SJSA1 (cell line): ENCODE data around the gene KIF1B. TPM values are rescaled to one million over a fixed set of nuclear protein-coding genes. Genes with fewer than 3 reads are reported as not detected.
"Not testable (repeated sequence)": the region's sequence is repeated elsewhere in the genome, so short reads cannot be mapped to it uniquely, and the experiment has no call there.

Experiments used
- DNase-seq, 2 experiments: peaks; one replicate each; pipeline ENCODE4 v3.0.0-alpha.2; 2015 to 2020; ENCODE audit warnings: low spot score in 2 of 2, low read depth in 1 of 2
- H3K27ac ChIP-seq: fragments of 250-450 bp; sonication (Bioruptor Pico); 2 replicates; pipeline ENCODE4 v1.5.1; 2020; ENCODE audit warnings: mild to moderate bottlenecking, moderate library complexity
- H3K27me3 ChIP-seq: fragments of 250-450 bp; sonication (Bioruptor Pico); replicated peaks from 2 replicates; pipeline ENCODE4 v1.5.1; 2020; ENCODE audit warnings: mild to moderate bottlenecking, moderate library complexity
- H3K36me3 ChIP-seq: fragments of 250-450 bp; sonication (Bioruptor Pico); 2 replicates; pipeline ENCODE4 v1.5.1; 2020; ENCODE audit warnings: mild to moderate bottlenecking
- H3K4me1 ChIP-seq: fragments of 250-450 bp; sonication (Bioruptor Pico); replicated peaks from 2 replicates; pipeline ENCODE4 v1.6.1; 2021; ENCODE audit warnings: mild to moderate bottlenecking
- H3K4me3 ChIP-seq: fragments of 250-450 bp; sonication (Bioruptor Pico); 2 replicates; pipeline ENCODE4 v1.5.1; 2020; ENCODE audit warnings: mild to moderate bottlenecking
- H3K9me3 ChIP-seq: fragments of 250-450 bp; sonication (Bioruptor Pico); replicated peaks from 2 replicates; pipeline ENCODE4 v1.5.1; 2020; ENCODE audit warnings: mild to moderate bottlenecking
- total RNA-seq: library from RNA; depleted of rRNA; stranded (reverse); fragments of >200 nt; shearing (Covaris generic); gene quantifications from 2 replicates; pipeline ENCODE4 v1.2.3, GENCODE V29; 2014

KIF1B gene
- total RNA-seq, 1 experiment from 2014 or later: 26.8 TPM

DNA sequence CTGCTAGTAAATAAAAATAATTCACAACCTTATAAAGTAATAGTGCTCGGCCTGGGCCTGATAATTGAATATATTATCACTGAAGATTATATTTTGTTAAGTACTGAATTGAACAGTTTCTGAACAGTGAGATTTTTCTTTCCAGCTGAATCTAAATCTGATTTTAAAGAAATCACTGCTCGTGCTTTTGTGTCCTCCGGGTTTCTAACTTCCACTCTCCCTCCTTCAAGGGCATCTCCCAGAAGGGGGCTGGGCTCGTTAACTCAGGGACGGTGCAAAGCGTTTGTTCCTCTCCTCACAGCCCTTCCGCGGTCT is 823 bp upstream of the KIF1B start:
- peak overlapping the region; percentile 92 for H3K27ac ChIP-seq
- H3K4me3 ChIP-seq: peak overlapping the region; percentile 98
- peaks cover 13% of the 10 kb centered on the region for H3K4me1 ChIP-seq
- peaks cover 9% of the 10 kb centered on the region for H3K36me3 ChIP-seq
- H3K27me3 ChIP-seq: no peaks in the 10 kb centered on the region
- no peaks in the 10 kb centered on the region for H3K9me3 ChIP-seq
- no peak for DNase-seq

DNA sequence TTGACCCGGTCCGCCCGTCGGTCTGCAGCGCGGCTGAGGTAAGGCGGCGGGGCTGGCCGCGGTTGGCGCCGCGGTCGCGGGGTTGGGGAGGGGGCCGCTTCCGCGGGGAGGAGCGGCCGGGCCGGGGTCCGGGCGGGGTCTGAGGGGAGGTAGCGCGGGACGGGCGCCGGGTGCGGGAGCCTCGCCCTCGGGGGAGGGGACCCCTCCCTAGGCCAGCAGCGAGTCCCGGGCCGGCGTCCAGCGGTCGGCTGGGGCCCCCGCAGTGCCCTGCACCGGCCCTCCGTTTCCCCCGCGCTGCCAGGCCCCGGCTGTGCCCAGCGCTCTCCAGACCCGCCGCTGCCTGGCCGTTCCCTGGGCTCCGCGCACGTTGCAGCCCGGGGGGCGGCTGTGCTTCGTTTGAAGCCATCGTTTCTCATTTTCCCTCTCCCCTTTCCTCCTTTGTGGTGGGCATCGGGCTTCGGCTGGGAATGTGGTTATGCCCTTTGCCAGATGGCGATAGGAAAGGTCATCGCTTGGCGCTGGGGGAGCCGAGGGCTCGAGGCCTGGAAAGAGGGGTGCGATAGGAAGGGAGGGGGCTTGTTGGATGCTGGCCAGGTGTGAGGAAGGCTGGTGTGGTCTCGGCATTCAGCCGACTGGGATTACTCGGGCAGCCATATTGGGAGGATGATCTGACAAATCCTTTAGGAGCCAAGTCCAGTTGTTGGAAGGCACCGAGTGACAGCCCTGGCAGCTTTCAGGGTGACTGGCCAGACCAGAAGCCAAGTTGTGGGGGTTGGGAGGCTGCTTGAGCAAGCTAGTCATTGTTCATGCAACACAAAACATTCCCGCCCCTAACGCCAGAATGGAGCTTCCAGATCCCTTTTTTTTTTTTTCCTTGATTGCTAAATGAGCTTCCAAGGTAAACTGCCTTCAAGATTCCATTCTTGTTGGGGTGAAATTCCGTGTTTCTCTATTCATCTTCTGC is 753 bp downstream of the KIF1B start:
- peak overlapping the region; percentile 92 for H3K27ac ChIP-seq
- H3K36me3 ChIP-seq: peaks cover 9% of the 10 kb centered on the region
- DNase-seq: peak; percentile 75 to 95
- H3K9me3 ChIP-seq: no peaks in the 10 kb centered on the region
- peak overlapping the region; percentile 98 for H3K4me3 ChIP-seq
- H3K27me3 ChIP-seq: no peaks in the 10 kb centered on the region
- H3K4me1 ChIP-seq: peaks cover 13% of the 10 kb centered on the region

- H3K4me1 ChIP-seq: peaks cover 13% of the 10 kb centered on the region
- H3K27ac ChIP-seq: peak overlapping the region; percentile 92
- peaks cover 9% of the 10 kb centered on the region for H3K36me3 ChIP-seq
- no peaks in the 10 kb centered on the region for H3K27me3 ChIP-seq
- DNase-seq: peak in 1 of 2 experiments; percentile 43
- no peaks in the 10 kb centered on the region for H3K9me3 ChIP-seq
- peak overlapping the region; percentile 98 for H3K4me3 ChIP-seq
These were observed 1.5 kb downstream of the KIF1B start for GRCh38 chr1:10211805-10212410.

DNA sequence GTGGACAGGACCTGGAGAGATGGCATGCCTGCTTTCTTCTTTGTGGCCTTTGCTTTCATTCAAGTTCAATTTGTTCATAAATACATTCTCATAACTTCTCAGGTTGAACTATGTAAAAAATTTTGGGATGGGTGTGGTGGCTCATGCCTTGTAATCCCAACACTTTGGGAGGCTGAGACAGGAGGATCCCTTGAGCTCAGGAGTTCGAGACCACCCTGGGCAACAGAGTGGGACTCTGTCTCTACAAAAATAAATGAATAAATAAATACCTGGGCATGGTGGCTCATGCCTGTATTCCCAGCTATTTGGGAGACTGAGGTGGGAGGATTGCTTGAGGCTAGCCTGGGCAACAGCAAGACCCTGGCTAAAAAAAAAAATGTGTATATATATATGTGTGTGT is 2.1 kb downstream of the KIF1B start:
- DNase-seq: no peak
- Histone ChIP-seq H3K4me1 (peaks cover 14% of the 10 kb centered on the region), H3K27me3 (no peaks in the 10 kb centered on the region), H3K27ac (no peak overlapping the region), H3K36me3 (peaks cover 9% of the 10 kb centered on the region), H3K9me3 (no peaks in the 10 kb centered on the region), H3K4me3 (0 out of 2 replicates have a peak overlapping the region, but pooled peaks have one; percentile 98)

GRCh38 chr1:10213186-10213705 is 2.9 kb downstream of the KIF1B start:
- Histone ChIP-seq H3K27ac (no peak overlapping the region), H3K27me3 (no peaks in the 10 kb centered on the region), H3K4me3 (no peak overlapping the region), H3K36me3 (peaks cover 9% of the 10 kb centered on the region), H3K9me3 (no peaks in the 10 kb centered on the region), H3K4me1 (peaks cover 21% of the 10 kb centered on the region)
- no peak for DNase-seq

- no peak for DNase-seq
- Histone ChIP-seq H3K9me3 (no peaks in the 10 kb centered on the region), H3K27me3 (no peaks in the 10 kb centered on the region), H3K4me1 (peaks cover 21% of the 10 kb centered on the region), H3K4me3 (no peak overlapping the region), H3K36me3 (peaks cover 3% of the 10 kb centered on the region; the same call in 1 of the 2 replicates), H3K27ac (no peak overlapping the region)
These were observed 5.8 kb downstream of the KIF1B start for GRCh38 chr1:10216090-10216749.

GRCh38 chr1:10217748-10218441 is 7.5 kb downstream of the KIF1B start:
- Histone ChIP-seq H3K4me3 (no peak overlapping the region), H3K27me3 (no peaks in the 10 kb centered on the region), H3K36me3 (peaks cover 3% of the 10 kb centered on the region; the same call in 1 of the 2 replicates), H3K27ac (no peak overlapping the region), H3K9me3 (no peaks in the 10 kb centered on the region), H3K4me1 (peaks cover 11% of the 10 kb centered on the region)
- no peak for DNase-seq

DNA sequence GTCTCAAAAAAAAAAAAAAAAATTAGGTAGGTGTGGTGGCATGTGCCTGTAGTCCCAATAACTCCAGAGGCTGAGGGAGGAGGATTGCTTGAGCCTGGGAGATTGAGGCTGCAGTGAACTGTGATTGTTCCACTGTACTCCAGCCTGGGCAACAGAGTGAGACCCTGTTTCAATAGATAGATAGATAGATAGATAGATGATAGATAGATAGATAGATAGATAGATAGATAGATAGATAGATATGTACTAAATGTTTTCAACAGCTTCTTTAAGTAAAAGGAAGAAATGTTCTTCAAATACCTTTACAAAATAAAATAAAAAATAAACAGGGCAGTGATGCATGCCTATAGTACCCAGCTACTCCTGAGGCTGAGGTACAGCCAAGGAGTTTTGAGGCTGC is 9.8 kb downstream of the KIF1B start:
- DNase-seq: no peak
- Histone ChIP-seq H3K36me3 (peaks cover 3% of the 10 kb centered on the region; the same call in 1 of the 2 replicates), H3K27ac (no peak overlapping the region), H3K27me3 (no peaks in the 10 kb centered on the region), H3K4me1 (peaks cover 23% of the 10 kb centered on the region), H3K9me3 (no peaks in the 10 kb centered on the region), H3K4me3 (no peak overlapping the region)

DNA sequence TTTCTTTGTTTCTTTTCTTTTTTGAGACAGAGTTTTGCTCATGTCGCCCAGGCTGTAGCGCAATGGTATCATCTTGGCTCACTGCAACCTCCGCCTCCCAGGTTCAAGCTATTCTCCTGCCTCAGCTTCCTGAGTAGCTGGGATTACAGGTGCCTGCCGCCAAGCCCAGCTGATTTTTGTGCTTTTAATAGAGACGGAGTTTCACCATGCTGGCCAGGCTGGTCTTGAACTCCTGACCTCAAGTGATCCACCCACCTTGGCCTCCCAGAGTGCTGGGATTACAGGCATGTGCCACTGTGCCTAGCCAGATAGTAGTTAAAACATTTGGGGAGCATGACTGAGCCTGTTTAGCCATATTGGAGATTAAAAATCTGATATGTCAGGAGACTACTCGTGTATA is 10.3 kb downstream of the KIF1B start:
- not testable (repeated sequence) for H3K9me3 ChIP-seq, H3K27ac ChIP-seq, H3K27me3 ChIP-seq, DNase-seq, H3K4me3 ChIP-seq, H3K36me3 ChIP-seq
- peaks cover 27% of the 10 kb centered on the region for H3K4me1 ChIP-seq

DNA sequence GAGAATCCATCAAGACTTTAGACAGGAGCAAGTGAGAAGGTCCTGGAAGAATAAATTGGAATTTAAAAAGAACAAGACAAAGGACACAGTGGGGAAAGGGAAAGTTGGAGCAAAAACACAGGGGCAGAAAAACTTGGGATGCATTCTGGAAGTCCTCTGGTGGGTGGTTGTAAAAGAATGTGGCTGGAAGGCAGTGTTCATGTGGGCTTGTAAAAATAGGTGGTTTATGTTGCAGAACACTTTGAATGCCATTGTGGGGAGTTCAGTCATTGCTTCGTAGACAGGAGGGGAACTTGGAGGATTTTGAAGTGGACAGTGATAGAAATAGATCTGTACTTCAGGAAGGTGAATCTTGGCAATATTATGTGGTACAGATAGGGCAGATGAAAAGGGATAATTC is 15.2 kb downstream of the KIF1B start:
- peak in 1 of 2 experiments; percentile 37 for DNase-seq
- no peaks in the 10 kb centered on the region for H3K9me3 ChIP-seq
- no peaks in the 10 kb centered on the region for H3K27me3 ChIP-seq
- no peak overlapping the region for H3K27ac ChIP-seq
- H3K4me3 ChIP-seq: no peak overlapping the region
- peaks cover 22% of the 10 kb centered on the region for H3K4me1 ChIP-seq
- H3K36me3 ChIP-seq: no peaks in the 10 kb centered on the region

DNA sequence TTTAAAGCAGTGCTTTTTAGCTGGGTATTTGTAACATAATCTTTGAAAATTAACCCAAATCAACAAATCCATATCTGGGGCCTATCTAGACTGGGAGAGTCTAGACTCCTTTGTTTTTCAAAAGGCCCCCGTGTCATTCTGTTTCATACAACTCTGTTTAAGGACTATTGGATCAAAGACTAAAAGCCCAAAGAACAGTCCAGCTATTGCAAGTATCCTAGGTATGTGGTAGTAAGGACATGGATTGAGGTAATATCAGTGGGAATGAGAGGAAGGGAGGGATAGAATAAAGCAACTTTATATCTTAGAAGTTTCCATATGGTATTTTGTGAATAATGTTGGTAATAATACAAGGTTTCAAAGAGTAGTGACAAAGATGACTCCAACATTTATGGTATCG is 18.2 kb downstream of the KIF1B start:
- H3K27me3 ChIP-seq: no peaks in the 10 kb centered on the region
- no peak for DNase-seq
- H3K9me3 ChIP-seq: no peaks in the 10 kb centered on the region
- peaks cover 26% of the 10 kb centered on the region for H3K4me1 ChIP-seq
- H3K36me3 ChIP-seq: no peaks in the 10 kb centered on the region
- no peak overlapping the region for H3K27ac ChIP-seq
- no peak overlapping the region for H3K4me3 ChIP-seq

- no peak overlapping the region for H3K27ac ChIP-seq
- H3K27me3 ChIP-seq: no peaks in the 10 kb centered on the region
- peaks cover 17% of the 10 kb centered on the region for H3K4me1 ChIP-seq
- no peak for DNase-seq
- no peak overlapping the region for H3K4me3 ChIP-seq
- H3K36me3 ChIP-seq: peaks cover 3% of the 10 kb centered on the region; the same call in 1 of the 2 replicates
- no peaks in the 10 kb centered on the region for H3K9me3 ChIP-seq
These were observed 19.5 kb downstream of the KIF1B start for GRCh38 chr1:10229903-10230302.

DNA sequence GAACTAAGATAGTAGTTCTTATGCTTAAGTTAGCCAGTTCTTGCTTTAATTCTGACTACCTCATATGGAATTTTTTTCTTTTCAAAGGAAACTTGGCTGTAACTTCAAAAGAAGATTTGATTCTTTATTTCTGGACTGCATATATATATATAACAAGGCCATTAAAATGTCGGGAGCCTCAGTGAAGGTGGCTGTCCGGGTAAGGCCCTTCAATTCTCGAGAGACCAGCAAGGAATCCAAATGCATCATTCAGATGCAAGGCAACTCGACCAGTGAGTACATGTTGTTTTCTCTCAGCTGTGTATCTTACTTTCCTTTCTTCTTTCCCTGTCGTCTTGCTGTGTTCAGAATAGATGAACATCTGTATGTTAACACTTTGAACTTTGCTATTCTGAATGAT is 21.8 kb downstream of the KIF1B start:
- Histone ChIP-seq H3K36me3 (peaks cover 15% of the 10 kb centered on the region), H3K27ac (no peak overlapping the region), H3K27me3 (no peaks in the 10 kb centered on the region), H3K4me1 (0 out of 2 replicates have a peak, but pooled peaks cover 6% of the 10 kb centered on the region), H3K4me3 (no peak overlapping the region), H3K9me3 (no peaks in the 10 kb centered on the region)
- no peak for DNase-seq
